Measurements from ENCODE around the gene LAMA2. TPM values are rescaled to one million over a fixed set of nuclear protein-coding genes. Genes with fewer than 3 reads are reported as not detected.

LAMA2 gene
- total RNA-seq, 4 donors from 2014 or later: 15.1 to 27.3 (median 25.0) TPM

DNA sequence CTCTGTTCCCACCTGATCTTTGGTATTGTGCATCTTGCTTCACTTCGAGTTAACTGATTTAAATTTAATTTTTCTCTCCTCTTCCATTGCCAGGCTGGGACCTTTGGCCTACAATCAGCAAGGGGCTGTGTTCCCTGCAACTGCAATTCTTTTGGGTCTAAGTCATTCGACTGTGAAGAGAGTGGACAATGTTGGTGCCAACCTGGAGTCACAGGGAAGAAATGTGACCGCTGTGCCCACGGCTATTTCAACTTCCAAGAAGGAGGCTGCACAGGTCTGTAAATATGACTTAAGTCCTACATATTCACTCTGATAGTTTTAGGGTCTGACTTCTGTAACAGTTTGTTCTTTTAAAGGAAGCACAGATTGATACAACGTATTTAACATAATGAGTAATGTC is 414.7 kb downstream of the LAMA2 start:
- DNase-seq (ENCODE audit: low spot score in 2 of 2): no peak
- Histone ChIP-seq H3K27ac (no peak overlapping the region), H3K4me3 (no peak overlapping the region), H3K36me3 (no peaks in the 10 kb centered on the region), H3K27me3 (no peaks in the 10 kb centered on the region), H3K9me3 (no peaks in the 10 kb centered on the region), H3K4me1 (no peaks in the 10 kb centered on the region)
- TF ChIP-seq, protein P1, sequence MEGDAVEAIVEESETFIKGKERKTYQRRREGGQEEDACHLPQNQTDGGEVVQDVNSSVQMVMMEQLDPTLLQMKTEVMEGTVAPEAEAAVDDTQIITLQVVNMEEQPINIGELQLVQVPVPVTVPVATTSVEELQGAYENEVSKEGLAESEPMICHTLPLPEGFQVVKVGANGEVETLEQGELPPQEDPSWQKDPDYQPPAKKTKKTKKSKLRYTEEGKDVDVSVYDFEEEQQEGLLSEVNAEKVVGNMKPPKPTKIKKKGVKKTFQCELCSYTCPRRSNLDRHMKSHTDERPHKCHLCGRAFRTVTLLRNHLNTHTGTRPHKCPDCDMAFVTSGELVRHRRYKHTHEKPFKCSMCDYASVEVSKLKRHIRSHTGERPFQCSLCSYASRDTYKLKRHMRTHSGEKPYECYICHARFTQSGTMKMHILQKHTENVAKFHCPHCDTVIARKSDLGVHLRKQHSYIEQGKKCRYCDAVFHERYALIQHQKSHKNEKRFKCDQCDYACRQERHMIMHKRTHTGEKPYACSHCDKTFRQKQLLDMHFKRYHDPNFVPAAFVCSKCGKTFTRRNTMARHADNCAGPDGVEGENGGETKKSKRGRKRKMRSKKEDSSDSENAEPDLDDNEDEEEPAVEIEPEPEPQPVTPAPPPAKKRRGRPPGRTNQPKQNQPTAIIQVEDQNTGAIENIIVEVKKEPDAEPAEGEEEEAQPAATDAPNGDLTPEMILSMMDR (IDR thresholded peaks at IDR 0.05): no peak
- WGBS: 85% methylated on average over 5 of the region's 5 CpGs

DNA sequence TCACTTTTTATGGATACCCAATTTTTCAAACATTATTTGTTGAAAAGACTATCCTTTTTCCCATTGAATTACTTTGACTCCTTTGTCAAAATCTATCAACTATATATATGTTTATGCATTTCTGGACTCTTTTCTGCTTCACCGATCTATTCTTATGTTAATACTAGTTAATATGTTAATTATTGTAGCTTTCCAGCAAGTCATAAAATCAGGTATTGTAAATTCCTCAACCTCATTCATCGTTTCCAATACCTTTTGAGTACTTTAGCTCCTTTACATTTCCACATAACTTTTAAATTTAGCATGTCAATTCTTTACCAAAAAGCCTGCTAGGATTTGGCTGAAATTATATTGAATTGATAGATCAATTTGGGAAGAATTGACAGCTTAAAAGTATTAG is 419.7 kb downstream of the LAMA2 start:
- DNase-seq (ENCODE audit: low spot score in 2 of 2): no peak
- TF ChIP-seq EP300 (IDR thresholded peaks at IDR 0.05) (no peak), POLR2A (IDR thresholded peaks at IDR 0.05) (no peak), POLR2AphosphoS5 (IDR thresholded peaks at IDR 0.05) (no peak)
- TF ChIP-seq, protein P1 (IDR thresholded peaks at IDR 0.05): no peak
- H3K4me3 ChIP-seq: no peak overlapping the region
- H3K27me3 ChIP-seq: no peaks in the 10 kb centered on the region
- no peaks in the 10 kb centered on the region for H3K9me3 ChIP-seq
- H3K36me3 ChIP-seq: no peaks in the 10 kb centered on the region
- WGBS: 66% methylated on average over 2 of the region's 2 CpGs
- no peak overlapping the region for H3K27ac ChIP-seq
- H3K4me1 ChIP-seq: no peaks in the 10 kb centered on the region

DNA sequence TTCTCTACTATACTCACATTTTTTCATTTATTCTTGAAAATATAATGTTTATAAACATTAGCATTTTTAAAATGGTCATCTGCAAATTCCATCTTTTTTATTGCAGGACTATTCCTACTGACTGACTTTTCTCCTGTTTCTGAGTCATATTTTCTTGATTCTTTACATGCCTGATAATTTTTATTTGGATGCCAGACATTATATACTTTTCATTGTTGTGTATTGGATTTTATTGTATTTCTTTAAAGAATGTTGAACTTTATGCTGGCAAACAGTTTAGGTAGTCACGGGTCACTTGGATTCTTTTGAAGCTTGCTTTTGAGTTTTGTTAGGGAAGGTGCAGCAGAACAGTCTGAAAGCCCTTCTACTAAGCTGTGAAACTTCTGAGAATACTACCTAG is 423.9 kb downstream of the LAMA2 start:
- TF ChIP-seq POLR2A (IDR thresholded peaks at IDR 0.05) (no peak), EP300 (IDR thresholded peaks at IDR 0.05) (no peak), POLR2AphosphoS5 (IDR thresholded peaks at IDR 0.05) (no peak)
- TF ChIP-seq, protein P1 (IDR thresholded peaks at IDR 0.05): no peak
- WGBS: 97% methylated on average over 1 of the region's 1 CpG
- Histone ChIP-seq H3K27me3 (no peaks in the 10 kb centered on the region), H3K4me3 (no peak overlapping the region), H3K9me3 (no peaks in the 10 kb centered on the region), H3K4me1 (no peaks in the 10 kb centered on the region), H3K36me3 (no peaks in the 10 kb centered on the region), H3K27ac (no peak overlapping the region)
- no peak for DNase-seq (ENCODE audit: low spot score in 2 of 2)

- Histone ChIP-seq H3K4me3 (no peak overlapping the region), H3K9me3 (no peaks in the 10 kb centered on the region), H3K4me1 (no peaks in the 10 kb centered on the region), H3K27me3 (no peaks in the 10 kb centered on the region), H3K27ac (no peak overlapping the region), H3K36me3 (no peaks in the 10 kb centered on the region)
- no peak for DNase-seq (ENCODE audit: low spot score in 2 of 2)
- WGBS: 77% methylated on average over 2 of the region's 2 CpGs
- TF ChIP-seq POLR2A (IDR thresholded peaks at IDR 0.05) (no peak), EP300 (IDR thresholded peaks at IDR 0.05) (no peak), POLR2AphosphoS5 (IDR thresholded peaks at IDR 0.05) (no peak)
- TF ChIP-seq, protein P1 (IDR thresholded peaks at IDR 0.05): no peak
Observed at GRCh38 chr6:129307845-129308244, 424.9 kb downstream of the LAMA2 start.

- Histone ChIP-seq H3K9me3 (no peaks in the 10 kb centered on the region), H3K27ac (no peak overlapping the region), H3K27me3 (no peaks in the 10 kb centered on the region), H3K4me1 (no peaks in the 10 kb centered on the region), H3K36me3 (no peaks in the 10 kb centered on the region), H3K4me3 (no peak overlapping the region)
- WGBS: 92% methylated on average over 1 of the region's 1 CpG
- DNase-seq (ENCODE audit: low spot score in 2 of 2): no peak
- TF ChIP-seq POLR2AphosphoS5 (IDR thresholded peaks at IDR 0.05): no peak
- TF ChIP-seq POLR2A (IDR thresholded peaks at IDR 0.05): no peak
- TF ChIP-seq, protein P1 (IDR thresholded peaks at IDR 0.05): no peak
- TF ChIP-seq EP300 (IDR thresholded peaks at IDR 0.05): no peak
Observed at GRCh38 chr6:129309154-129309553, 426.2 kb downstream of the LAMA2 start.

Data from suprapubic skin (tissue), 4 donors.